HG03469 (cell line): Measurements from ENCODE around the gene TFCP2L1.

ENCODE experiments used
- ATAC-seq: cut with Tn5 transposase; IDR thresholded peaks from one replicate; pipeline ENCODE4 v1.9.1; 2021; ENCODE audit warnings: mild to moderate bottlenecking, moderate library complexity, moderate number of reproducible peaks; ENCODE audit not compliant: unreplicated experiment

Gene TFCP2L1

DNA sequence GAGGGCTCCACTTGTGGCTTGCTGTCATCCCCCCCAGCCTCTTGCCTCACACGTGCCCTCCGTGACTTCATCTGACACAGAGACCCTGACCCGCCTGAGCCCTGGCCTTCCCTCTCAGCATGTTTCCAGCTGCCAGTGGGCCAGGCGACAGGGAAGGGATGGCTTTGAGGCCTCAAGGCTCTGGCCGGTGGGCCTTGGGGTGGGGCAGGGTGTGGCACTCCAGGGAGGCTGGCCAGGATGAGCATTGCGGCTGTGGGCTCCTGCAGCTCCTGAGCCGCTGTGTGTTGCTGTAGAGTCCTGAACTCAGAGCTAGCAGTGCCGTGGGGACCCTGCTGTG lies 85.0 kb downstream of the TFCP2L1 start:
- ATAC-seq, result no peak

DNA sequence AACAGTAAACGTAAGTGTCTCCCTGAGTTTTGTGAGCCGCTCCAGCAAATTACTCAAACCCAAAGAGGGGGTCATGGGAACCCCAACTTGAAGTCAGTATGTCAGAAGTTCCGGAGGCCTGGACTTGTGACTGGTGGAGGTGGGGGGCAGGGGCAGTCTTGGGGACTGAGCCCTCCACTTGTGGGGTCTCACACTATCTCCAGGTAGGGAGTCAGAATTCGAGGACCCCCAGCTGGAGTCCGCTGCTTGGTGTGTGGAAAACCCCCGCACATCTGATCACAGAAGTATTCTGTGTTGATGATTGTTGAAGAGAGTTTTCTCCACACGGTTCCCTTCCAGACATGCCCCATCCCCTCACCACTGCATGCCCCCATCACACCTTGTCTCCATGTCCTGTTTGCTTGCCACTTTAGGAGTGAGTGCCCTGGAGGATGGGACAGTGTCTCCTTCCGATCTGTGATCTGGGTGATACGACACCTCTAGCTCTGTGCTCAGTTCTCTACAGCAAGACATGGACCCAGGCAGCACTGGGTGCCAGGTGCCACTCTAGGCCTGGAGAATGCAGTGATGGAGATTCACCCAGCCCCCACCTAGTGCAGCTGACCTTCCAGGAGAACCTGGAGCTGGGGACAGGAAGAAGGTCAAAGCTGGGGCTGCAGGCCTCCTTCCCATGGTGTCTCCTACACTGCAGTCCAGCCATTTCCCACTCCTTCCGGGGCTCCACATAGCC lies 85.6 kb downstream of the TFCP2L1 start:
- no peak for ATAC-seq

DNA sequence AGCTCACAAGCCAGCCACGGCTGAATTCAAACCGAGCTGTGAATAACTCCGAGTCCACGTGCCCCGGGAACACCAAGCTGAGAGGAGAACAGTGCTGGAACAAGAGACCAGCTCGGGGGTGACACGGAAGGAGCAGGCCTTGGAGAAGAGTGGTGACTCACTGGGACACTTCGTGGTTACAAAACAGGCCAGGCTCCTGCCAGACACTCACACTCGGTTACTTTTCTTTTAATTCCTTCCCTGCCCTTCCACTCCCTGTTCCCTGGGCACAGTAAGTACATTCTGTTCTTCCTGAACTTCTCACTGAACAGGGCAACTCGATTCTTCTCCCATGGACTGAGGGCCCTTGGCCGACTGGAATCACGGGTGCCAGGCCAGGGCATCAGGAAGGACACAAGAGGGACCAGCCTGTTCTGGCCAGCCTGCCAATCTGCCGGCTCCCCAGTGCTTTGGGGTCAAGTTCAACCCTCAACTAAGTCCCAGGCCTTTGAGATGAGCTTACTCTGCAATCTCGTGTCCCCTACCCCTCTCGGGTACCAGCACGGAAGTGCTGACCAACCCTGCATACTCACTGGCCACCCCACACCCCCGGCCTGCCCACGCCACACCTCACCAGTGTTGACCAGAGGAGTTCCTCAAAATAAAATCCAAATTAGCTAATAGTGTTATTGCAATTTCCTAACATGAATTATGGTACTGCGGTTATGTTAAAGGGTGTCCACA lies 87.5 kb downstream of the TFCP2L1 start:
- no peak for ATAC-seq

DNA sequence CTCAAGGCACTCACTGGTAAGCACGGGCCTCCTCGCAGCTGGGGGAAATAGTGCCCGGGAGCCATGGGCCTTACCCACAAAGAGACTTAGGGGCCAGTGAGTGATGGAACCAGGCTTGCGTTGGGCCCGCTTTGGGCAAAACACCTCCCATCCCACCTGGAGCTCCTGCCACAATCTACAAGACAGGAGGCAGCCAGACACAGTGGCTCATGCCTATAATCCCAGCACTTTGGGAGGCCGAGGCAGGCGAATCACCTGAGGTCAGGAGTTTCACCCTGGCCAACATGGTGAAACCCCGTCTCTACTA lies 88.2 kb downstream of the TFCP2L1 start:
- no peak for ATAC-seq

DNA sequence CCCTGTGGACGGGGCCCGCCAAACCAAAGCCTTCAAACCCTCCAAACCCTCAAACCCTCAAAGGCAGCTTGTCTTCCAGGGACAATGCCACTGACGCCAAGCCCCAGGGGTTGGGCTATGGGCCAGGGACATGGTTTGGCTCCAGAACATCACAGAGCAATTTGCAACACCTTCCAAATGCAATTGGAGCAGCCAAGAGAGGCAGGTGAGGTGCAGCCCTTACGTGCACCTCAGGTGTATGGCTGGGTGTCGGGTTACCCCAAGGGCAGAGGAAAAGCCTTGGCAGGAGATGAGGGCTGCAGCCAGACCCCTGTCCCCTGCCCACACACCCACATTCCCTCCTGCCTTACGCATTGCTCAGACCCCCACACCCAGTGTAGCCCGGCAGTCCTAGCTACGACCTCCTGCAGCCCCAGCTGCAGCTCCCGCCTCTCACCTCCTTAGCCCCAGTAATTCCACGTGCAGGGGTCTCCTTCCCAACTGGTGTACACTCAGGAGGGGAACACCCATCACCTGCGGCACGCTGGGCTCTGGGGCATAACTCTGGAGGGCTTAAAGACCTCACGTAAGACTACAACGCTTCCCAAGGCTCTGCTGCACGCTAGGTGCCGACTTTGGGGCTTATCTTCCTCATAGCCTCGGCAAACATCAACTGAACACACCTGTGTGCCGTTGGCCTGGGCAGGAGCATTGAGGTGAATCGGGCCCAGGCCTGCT lies 88.7 kb downstream of the TFCP2L1 start:
- no peak for ATAC-seq

DNA sequence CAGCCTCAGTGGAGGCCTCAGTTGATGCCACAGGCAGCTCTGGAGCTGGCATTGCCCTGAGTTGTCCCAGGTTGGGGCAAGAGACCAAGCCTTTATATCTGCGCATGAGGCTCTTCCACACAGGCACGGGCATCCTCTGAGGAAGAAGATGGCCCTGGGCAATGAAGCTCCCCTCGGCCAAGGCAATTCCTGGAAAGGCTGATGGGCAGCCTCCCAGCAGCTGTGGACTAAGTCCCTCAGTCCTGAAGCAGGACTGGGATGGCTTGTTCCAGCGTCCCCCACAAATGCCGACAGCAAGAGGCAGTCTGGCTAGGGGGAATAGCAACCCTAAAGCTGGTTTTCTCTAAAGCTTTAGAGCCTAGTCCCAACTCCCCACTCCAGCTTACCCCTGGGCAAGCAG lies 90.0 kb downstream of the TFCP2L1 start:
- no peak for ATAC-seq

DNA sequence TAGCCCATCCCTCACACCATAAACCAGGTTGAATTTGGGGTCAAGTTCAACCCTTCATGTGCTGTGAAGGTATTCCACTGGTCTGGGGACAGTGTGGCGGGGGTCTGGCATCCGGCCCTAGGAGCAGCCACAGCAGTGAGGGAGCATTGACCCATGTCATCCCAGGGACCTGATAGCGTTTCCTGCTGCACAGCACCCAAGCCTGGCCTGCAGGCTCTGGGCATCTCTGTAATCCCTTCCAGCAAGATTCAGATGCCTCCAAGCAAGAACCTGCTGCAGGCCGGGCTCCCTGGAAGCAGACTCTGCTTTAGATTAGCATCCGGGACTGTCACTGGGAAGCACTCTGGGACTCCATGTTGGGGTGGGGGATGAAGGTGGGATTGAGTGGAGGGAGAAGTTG lies 90.4 kb downstream of the TFCP2L1 start:
- no peak for ATAC-seq

DNA sequence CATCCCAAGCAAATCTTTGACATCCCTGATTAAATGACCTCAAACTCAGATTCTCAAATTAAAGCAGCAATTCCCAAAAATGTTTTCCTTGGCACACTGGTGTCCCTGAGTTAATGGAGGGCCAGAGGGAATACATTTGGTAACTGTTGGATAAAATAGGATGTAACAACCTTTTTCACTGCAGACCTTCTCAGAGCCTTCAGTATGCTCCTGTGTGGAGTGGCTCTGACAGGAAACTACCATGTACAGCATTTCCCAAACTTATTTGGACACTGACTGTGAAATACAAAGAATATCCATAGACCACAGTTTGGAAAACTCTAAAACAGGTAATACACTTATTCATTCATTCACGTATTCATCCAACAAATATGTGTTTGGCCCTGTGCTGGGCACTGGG lies 91.8 kb downstream of the TFCP2L1 start:
- no peak for ATAC-seq

DNA sequence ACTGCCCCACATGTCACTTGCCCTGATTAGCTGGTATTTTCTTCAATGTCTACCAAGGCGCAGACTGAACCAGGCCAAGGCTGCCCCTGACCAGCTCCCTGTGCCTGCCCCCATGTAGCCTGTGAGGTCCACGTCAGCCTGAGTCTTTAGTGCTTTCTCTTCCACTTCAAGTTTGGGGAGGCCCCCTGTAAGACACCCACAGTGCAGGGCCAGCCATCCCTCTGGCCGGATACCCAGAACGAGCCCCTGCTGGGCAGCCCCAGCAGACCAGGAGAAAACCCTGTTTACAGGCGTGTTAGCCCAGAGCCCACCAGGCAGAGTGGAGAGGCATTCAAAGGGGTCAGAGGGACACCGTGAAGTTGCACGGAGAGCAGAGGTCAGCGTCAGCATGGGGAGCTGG lies 92.4 kb downstream of the TFCP2L1 start:
- no peak for ATAC-seq

DNA sequence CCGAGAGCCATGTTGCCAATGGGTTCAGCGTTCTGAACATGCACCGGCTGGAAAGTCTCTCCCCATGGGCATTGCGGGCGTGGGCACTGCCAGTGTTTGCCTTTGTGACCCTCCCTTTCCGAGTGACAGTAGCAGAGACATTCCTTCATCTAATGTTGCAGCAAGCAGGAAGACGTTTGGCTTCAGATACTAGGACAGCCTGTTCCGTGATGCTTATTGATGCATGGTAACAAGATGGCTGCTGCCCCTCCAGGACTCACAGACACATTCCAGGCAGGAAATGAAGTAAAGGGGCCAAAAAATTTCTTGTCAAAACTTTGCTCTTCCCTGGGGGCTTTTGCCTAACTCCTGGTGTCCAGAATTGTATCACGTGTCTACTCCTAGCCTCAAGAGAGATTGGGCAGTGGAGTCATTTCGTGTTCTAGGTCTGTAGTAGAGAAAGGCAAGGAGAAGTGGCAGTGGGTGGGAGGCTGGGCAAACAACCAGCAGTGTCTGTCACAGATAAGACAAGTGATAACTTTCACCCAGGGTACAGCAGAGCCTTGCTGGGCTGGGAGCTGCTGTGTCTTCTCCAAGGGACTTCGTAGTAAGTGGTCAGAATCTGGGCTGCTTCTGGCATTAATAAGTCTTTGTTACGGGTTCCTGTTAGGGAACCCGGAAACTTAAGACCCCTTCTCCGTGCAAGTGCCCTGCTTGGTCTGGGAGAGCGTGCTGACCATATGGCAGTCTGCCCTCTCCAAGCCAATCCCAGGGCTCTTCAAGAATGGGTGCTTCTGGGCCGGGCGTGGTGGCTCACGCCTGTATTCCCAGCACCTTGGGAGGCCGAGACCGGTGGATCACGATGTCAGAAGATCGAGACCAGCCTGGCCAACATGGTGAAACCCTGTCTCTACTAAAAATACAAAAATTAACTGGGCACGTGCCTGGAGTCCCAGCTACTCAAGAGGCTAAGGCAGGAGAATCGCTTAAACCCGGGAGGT lies 93.5 kb downstream of the TFCP2L1 start:
- ATAC-seq, result no peak

DNA sequence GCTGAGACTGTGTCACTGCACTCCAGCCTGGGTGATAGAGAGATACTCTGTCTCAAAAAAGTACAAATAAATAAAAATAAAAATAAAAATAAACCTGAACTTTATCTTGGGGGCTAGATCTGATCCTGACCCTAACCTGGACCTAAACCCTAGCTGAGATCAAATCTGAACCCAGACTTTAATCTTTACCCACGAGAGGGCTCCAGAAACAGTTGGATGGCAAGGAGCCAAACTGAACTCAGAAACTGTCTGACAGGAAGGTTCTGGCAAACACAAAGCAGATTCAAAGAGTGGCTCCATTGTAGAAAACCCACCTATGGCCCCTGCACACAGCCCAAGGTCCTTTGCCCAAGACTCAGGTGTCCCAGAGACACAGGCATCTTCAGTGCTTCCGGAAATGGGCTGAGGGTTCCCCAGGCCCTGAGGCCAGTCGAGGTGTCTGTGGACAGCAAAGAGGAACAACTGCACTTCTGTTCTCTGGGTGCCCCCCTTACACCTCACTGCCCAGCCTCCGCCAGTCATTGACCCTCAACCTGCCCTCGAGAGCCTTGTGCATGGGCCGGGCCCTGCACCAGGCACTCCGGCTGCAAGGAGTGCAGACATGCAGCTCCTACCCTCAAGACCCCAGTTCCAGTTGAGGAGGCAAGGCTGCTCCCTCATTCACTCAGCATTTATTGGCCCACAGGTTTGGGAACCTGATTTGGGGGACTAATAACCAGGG lies 95.2 kb downstream of the TFCP2L1 start:
- ATAC-seq, result no peak

DNA sequence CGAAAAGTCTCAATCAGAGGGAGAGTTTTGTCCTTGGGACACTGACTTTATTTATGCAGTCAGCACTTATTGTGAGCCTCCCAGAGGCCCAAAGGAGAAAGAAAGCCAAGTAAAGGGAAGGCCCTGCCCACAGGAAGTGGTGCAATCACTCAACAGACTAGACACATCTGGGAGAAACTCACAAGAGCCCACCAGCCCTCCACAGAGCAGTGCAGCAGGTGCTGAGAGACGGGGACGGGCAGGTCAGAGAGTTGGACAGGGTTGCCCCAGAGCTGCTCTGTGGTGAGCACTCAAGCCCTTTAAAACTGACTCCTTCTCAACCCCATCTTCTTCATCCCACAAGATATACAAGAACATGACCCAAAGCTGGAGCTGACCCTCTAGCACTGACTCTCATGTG lies 96.0 kb downstream of the TFCP2L1 start:
- ATAC-seq, result no peak

DNA sequence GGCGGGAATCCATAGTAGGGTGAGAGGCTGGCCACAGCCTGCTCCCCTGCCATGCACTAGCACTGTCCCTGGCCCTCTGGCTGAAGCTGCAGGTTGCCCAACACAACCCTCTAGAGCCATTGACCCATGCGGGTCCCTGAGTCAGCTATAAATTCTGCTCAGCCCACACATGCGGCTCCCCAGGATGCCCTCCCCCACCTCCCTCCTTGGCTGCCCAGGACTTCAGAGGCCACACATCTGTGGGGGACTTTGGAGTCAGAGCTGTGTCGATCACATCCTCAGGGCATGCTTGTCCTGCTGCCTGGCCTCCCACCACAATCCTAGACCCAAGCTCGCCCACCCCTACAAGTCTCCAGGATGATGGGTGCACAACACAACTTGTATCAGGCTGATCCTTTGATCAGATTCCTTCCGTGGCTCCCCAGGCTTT lies 97.0 kb downstream of the TFCP2L1 start:
- no peak for ATAC-seq

DNA sequence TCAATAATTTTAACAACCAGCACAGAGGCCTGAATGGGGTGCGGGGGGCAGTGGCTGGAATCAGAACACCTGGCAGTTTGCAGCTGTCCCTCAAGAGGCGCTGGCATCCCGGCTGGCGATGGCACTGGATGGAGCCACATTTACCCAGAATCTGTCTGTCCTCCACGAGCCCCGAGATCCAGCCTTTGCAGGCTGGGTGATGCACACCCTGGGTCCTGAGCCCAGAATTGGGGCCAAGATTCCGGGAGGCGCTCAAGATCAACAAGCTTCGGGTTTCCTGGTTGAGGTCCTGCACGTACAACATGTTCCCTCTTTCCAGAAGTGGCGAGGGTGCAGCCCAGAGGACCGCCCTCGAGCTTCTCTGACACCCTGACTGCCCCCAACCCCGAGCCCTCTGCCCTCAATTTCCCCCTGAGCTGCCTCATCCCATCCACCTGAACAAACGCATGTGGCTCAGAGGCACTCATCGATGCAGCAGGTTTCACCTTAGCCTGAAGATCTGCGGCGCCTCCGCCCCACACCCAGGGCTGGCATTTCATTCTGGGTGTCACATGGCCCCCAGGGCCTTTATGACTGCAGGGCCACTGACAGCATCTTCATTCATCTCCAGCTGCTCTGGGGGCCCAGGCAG lies 97.5 kb downstream of the TFCP2L1 start:
- ATAC-seq, result no peak

DNA sequence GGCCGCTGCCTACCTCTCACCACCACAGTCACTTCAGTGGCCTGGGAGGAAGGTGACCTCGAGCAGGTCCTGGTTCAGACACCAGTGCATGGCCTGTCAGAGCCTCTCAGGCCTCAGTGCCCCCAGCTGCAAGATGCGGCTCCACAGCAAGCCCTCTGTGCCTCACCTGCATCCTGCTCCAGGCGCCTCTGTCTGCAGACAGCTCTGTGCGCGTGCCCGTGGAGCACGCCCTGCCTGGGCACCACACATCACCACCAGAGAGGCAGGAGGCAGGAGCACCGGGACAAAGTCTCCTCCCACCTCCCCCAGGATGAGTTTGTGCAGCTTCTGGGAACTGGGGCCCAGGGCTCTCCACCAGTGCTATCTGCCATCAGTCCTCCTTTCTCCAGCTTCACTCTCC lies 98.7 kb downstream of the TFCP2L1 start:
- no peak for ATAC-seq

DNA sequence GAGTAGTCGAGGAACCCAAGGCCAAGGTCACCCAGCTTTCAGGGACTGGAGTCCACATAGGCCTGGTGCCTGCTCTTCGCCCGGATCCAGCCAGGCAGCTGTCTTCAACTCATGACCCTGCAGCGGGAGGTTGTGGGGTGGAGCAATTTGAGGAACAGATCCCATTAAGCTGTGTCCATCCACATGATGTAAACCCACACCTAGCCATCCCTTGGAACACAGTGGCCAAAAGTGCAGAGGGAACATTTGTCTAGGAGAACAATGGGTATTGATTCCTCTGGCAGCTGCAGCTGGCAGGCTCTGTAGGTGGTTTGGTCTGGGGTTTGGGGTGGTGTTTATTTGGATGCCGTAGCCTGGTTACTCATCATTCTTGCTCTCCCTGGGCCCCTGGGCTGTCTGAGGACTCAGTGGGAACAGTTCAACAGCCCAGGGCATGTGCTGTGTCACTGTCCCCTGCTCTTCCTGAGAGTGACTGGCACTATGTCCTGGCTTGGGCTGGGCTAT lies 99.4 kb downstream of the TFCP2L1 start:
- no peak for ATAC-seq

DNA sequence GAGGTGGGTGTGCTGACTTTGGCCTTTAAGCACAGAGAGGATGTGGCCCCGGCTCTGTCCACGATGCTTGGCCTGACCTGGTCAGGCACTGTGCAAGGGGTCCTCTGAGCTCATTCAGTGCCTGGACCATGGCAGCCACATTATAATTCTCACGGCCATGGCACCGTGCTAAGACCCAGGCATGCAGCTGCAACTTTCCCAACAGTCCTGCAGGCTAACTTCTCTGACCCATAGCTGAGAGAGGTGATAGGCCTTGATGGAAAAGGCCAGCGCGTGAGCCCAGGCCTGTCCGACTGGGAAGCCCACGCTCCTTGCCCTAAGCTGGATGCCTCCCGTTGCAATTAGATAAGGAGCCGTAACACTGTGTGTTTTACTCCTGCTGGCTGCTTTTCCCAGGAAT lies 99.9 kb downstream of the TFCP2L1 start:
- ATAC-seq, result no peak

DNA sequence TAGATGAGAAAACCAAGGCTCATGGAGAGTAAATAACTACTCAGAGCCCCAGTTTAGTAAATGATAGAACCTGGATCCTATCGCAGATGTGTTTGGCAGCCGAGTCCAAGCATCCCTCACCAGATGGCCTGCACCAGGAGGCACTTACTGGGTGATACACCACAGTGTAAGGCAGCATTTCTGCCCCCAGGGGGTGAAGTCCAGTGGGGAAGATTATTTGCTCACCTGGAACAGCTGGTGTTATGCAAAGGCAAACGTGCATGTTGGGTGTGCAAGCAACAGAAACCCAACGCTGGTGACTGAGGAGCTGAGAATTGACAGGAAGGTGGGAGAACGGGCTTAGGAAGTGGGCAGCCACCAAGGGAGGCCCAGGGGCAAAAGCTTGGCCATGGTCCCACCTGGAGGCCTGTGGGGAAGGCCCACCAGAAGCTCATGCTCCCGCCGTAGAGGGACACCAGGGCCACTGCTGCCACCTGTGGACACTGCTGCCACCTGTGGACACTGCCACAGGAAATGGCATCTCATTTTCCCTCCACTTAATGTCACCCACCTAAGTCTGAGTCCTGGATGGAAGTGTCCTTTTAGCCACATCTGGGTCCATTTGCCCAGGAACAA lies 100.6 kb downstream of the TFCP2L1 start:
- no peak for ATAC-seq

DNA sequence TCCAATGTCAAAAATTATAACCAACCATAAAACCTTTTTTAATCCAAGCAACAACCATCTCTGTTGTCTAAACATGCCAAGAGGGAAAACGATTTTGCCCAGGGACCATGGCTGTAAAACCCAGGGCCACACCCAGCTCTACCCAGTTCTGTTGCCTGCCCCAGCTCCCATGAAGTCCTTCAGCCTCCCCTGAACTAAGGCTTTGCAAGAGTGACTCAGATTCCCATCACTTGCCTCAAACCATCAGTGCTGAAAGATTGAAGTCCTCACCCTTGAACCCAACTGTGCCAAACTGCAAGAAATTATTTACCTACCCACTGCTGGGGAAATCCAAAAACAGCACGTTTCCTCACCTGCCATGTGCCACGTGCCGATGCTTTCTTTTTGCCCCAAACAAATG lies 102.5 kb downstream of the TFCP2L1 start:
- no peak for ATAC-seq
